ENCODE results near the gene DYNLT3.

DYNLT3 gene

DNA sequence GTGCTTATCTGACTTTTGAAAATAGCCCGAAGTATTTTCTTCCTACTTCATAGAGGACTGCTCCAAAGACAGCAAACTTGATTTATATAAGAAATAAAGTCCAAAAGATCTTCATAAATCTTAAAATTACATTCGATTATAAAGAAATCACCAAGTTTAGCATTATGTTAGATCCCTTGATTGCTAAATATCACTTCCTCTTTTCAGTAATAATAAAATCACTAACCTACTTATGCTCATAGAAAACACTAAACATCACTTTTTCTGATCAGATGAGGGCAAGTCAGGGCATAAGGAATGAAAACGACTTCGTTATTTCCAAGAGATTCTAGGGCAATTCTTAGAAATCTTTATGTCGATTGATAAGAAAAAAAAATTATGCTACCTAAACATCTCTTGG lies 32.0 kb downstream of the DYNLT3 start:
- Histone ChIP-seq H3K4me3 (no peak overlapping the region), H3K27ac (no peak overlapping the region)
- no peak for DNase-seq (ENCODE audit: low spot score)
- TF ChIP-seq, protein P1, sequence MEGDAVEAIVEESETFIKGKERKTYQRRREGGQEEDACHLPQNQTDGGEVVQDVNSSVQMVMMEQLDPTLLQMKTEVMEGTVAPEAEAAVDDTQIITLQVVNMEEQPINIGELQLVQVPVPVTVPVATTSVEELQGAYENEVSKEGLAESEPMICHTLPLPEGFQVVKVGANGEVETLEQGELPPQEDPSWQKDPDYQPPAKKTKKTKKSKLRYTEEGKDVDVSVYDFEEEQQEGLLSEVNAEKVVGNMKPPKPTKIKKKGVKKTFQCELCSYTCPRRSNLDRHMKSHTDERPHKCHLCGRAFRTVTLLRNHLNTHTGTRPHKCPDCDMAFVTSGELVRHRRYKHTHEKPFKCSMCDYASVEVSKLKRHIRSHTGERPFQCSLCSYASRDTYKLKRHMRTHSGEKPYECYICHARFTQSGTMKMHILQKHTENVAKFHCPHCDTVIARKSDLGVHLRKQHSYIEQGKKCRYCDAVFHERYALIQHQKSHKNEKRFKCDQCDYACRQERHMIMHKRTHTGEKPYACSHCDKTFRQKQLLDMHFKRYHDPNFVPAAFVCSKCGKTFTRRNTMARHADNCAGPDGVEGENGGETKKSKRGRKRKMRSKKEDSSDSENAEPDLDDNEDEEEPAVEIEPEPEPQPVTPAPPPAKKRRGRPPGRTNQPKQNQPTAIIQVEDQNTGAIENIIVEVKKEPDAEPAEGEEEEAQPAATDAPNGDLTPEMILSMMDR (IDR thresholded peaks at IDR 0.05), result no peak

GRCh38 chrX:37813570-37813969 lies 33.8 kb downstream of the DYNLT3 start:
- TF ChIP-seq, protein P1 (IDR thresholded peaks at IDR 0.05), result no peak
- no peak overlapping the region for H3K27ac ChIP-seq
- H3K4me3 ChIP-seq, result no peak overlapping the region
- no peak for DNase-seq (ENCODE audit: low spot score)

DNA sequence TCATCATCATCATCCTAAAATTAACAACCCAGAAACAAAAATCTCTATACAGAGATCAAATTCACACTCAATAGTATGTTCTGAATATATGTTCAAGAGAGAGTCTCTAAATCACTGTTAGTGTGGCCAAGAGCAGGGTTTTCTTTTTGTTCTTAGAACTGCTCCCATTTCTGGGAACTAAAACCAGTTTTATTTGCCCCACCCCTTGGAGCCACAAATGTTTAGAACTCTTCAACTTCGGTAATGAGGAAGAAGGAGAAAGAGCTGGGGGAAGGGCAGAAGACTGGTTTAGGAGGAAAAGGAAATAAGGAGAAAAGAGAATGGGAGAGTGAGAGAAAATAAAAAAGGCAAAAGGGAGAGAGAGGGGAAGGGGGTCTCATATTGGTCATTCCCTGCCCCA lies 35.3 kb downstream of the DYNLT3 start:
- no peak for DNase-seq (ENCODE audit: low spot score)
- TF ChIP-seq, protein P1 (IDR thresholded peaks at IDR 0.05), result no peak
- Histone ChIP-seq H3K4me3 (no peak overlapping the region), H3K27ac (no peak overlapping the region)

DNA sequence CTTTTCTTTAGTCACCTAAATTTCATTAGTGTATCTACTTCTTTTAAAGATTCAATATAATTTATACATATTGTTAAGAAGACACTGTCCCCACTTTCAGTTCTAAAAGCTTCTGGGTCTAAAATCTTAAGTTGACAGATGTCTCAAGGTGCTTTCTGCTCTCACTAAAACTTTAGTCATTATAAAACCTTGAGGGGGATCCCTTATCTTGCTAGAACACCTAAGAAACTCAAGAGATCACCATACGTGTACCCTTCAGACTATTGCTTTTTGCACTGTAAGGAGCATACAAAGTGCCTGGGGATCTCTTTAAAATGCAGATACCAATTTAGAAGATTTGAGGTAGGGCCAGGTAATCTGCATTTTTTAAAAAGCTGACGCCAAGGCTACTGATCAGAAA lies 37.4 kb downstream of the DYNLT3 start:
- no peak overlapping the region for H3K27ac ChIP-seq

DNA sequence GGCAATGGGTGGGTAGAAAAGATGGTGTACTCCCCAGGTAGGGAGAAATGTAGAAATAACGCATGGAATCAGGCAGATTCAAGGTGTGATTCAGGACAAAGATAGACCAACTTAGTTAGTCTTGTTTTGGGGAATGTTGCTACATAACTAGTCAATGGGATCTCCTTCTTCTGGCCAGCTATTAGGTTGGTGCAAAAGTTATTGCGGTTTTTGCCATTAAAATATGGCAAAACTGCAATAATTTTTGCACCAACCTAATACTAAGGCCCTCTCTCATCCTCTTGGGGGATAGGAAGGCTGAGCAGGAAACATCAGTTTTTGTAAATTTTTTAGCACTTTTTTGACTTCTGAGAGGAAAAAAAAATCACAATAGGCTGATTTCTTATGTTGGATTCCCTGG lies 44.3 kb downstream of the DYNLT3 start:
- TF ChIP-seq, protein P1 (IDR thresholded peaks at IDR 0.05), result no peak
- H3K4me3 ChIP-seq, result no peak overlapping the region
- H3K27ac ChIP-seq, result no peak overlapping the region
- DNase-seq (ENCODE audit: low spot score), result no peak

More for the DNA sequence above, 37.4 kb downstream of the DYNLT3 start:
- TF ChIP-seq, protein P1 (IDR thresholded peaks at IDR 0.05), result no peak
- H3K4me3 ChIP-seq, result no peak overlapping the region
- DNase-seq (ENCODE audit: low spot score), result no peak

DNA sequence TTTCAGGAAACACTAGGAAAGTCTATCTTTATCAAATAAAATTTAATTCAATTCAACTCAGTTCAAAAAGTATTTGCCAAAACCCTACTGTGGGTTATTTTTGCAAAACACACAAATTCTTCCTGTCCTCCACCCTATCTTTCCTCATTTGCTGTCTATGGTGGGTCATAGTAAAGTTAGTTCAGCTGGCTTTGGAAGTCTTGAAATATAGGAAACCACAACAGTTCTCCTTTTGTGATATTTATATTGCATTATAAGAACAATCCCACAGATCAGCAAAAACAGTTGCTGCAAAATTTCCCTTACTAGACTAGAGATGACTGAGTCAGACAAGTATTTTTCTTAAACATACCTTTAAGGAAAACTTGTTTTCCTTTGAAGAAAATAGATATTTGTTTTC lies 45.3 kb downstream of the DYNLT3 start:
- Histone ChIP-seq H3K27ac (no peak overlapping the region), H3K4me3 (no peak overlapping the region)
- TF ChIP-seq, protein P1 (IDR thresholded peaks at IDR 0.05), result no peak
- no peak for DNase-seq (ENCODE audit: low spot score)

GRCh38 chrX:37800717-37801116 lies 46.7 kb downstream of the DYNLT3 start:
- DNase-seq (ENCODE audit: low spot score), result no peak
- no peak overlapping the region for H3K4me3 ChIP-seq
- H3K27ac ChIP-seq, result no peak overlapping the region
- TF ChIP-seq, protein P1 (IDR thresholded peaks at IDR 0.05), result no peak

Data from coronary artery (tissue), 2 donors.